ENCODE results near the gene PGM1. TPM values are rescaled to one million over a fixed set of nuclear protein-coding genes. Genes with fewer than 3 reads are reported as not detected.

The PGM1 gene
- total RNA-seq, 1 donor from 2014 or later = 30.8 TPM

DNA sequence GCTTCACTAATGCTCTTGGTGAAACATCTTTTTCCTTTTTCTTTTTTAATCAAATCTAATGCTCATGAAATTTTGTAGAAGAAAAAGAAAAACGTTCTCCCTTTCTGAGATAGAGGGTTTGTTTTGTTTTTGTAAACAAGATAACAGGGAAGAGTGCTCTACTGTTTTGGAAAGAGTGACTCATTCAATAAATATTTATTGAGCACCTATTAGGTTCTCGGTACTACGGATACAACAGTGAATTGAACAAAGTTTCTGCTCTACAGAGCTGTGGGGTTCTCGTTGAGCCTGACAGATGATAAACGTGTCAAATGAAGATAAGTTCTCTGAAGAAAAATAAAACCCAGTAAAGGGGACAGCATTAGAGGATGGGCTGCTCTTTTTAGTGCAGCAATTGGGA is 7.0 kb downstream of the PGM1 start:
- DNase-seq (ENCODE audit: extremely low read depth, low read depth, low spot score) = no peak

DNA sequence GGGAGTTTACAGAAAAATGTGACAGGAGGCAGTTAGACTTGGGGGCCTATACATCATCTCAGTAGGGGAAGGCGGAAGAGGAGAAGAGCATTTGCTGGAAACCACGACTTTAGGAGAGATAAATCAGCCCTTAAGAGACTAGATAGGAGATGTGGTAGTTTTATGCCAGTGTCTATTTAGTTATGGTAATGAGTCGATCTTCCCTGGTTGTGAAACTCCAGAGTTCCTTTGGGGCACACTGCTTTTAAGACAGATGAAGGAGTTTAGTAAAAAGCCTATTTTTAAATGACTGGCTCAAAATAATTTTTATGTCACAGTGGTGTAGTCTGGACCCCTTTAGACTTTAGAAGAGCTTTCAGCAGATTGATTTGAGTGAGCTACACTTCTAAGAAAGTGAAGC is 7.8 kb downstream of the PGM1 start:
- DNase-seq (ENCODE audit: extremely low read depth, low read depth, low spot score) = no peak

GRCh38 chr1:63601463-63601862 is 8.3 kb downstream of the PGM1 start:
- no peak for DNase-seq (ENCODE audit: extremely low read depth, low read depth, low spot score)

DNA sequence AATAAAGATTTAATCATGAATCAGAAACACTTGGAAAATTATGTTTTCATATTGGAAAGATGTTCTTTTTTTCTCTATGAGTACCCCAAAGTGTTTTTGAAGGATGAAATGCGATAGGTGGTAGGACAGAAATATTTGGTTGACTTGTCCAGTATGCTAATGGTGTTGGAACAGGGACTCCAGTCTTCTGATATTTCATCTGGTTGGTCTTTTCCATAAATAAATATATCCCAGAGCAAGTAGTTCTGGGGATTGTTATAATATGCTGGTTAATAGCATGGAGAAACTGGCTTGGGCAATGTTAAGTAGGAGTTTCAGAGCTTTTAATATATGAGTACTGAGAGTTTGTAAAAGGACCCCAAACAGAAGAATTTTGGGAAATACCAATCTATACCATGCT is 8.7 kb downstream of the PGM1 start:
- DNase-seq (ENCODE audit: extremely low read depth, low read depth, low spot score) = no peak

GRCh38 chr1:63602629-63603028 is 9.4 kb downstream of the PGM1 start:
- DNase-seq (ENCODE audit: extremely low read depth, low read depth, low spot score) = no peak

GRCh38 chr1:63603810-63604209 is 10.6 kb downstream of the PGM1 start:
- no peak for DNase-seq (ENCODE audit: extremely low read depth, low read depth, low spot score)

GRCh38 chr1:63607322-63607721 is 14.1 kb downstream of the PGM1 start:
- DNase-seq (ENCODE audit: extremely low read depth, low read depth, low spot score) = no peak

DNA sequence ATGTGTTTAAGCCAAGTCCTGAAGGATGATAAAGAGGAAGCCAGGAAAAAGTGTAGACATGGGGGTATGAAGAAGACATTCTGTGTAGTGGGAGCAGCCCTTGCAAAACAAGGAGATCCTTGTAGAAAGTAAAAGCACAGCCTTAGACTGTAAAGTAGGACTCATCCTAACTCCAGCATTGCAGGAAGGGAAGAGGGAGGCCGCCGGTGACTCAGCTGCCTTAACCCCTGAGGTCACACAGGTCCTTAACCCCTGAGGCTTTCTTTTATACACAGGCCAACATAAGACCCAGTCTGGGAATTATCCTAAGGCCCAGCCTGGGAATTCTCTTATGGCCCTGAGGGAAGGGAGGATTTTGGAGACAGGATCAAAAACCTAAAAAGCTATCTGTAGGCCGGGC is 18.0 kb downstream of the PGM1 start:
- no peak for DNase-seq (ENCODE audit: extremely low read depth, low read depth, low spot score)

GRCh38 chr1:63612564-63612963 is 19.4 kb downstream of the PGM1 start:
- DNase-seq (ENCODE audit: extremely low read depth, low read depth, low spot score) = no peak

DNA sequence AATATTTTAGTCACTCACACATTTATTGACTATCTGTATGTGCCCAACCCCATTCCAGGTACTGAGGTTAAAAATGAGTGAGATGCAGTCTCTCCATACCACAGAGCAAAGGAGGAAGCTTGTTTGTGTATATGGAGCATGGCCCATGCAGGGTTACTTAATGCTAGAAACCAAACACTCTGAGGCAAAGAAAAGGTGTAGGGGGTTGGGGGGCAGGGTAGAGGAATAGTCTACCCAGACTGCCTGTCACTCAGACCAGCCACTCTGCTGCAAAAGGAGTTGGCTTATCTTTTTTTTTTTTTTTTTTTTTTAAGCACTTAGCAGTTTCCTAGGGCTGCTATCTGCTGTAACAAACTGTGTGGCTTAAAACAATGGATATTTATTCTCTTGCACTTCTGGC is 19.8 kb downstream of the PGM1 start:
- no peak for DNase-seq (ENCODE audit: extremely low read depth, low read depth, low spot score)

DNA sequence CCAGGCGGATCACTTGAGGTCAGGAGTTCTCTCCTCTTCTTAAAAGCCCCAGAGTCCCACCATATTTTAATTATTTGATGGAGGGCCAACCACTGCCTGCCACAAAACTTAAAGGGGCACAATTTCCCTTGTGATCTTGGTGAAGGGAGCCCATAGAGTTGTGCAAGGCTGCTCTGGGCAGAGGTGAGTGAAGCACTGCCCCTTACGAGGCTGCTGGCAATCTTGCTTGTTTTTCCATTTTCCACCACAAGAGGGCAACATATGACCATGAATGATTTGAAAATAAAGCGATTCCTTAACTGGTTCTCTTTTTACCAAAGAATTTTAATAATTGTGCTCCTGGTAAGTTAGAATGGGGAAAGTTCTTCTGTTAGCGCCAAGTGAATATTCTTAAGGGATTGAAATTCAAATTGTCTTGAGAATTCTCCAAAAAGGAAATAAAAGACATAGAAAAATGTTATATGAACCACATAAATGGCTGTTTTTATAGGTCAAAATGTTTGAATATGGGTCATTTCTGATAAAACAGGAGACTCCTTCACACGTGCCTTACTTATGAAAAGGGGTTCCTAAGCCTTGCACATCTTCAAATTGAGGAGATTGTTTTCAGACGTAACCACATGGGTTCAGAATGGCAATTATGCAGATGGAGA is 22.7 kb downstream of the PGM1 start:
- peak; percentile 58 for DNase-seq (ENCODE audit: extremely low read depth, low read depth, low spot score)

- no peak for DNase-seq (ENCODE audit: extremely low read depth, low read depth, low spot score)
Measured at GRCh38 chr1:63617450-63617849, 24.2 kb downstream of the PGM1 start.

DNA sequence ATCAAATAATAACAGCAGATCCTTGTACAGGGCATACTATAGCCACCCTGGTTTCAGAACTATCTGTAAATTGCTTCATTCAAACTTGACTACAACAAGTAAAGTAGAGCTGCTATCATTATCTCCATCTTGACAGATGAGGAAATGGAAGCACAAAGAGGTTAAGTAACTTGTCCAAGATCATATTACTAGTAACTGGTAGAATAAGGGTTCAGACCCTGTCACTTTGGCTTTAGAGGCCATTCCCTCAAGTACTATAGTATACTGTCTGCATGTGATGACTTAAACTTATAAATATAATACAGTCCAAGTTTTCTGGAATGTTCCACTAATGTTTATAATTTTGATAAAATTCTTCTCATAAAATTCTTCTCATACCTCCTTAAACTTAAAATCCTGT is 24.8 kb downstream of the PGM1 start:
- no peak for DNase-seq (ENCODE audit: extremely low read depth, low read depth, low spot score)

DNA sequence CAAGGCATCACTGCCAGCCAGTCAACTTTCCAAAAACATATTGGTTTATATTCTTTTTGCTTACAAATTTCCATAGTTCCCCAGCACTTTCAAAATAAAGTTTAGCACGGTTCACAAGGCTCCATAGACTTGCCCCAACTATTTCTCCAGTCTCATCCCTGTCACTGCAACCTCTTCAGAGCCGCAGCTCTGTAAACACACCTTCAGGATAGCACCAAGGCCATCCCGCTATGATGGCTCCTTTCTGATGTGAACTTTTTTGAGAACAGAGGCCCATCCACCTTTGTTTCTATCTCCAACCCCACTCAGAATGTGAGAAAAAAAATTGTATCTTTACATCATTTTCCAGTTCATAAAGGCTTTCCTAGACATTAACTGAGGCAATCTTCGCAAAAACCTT is 26.3 kb downstream of the PGM1 start:
- DNase-seq (ENCODE audit: extremely low read depth, low read depth, low spot score) = no peak

DNA sequence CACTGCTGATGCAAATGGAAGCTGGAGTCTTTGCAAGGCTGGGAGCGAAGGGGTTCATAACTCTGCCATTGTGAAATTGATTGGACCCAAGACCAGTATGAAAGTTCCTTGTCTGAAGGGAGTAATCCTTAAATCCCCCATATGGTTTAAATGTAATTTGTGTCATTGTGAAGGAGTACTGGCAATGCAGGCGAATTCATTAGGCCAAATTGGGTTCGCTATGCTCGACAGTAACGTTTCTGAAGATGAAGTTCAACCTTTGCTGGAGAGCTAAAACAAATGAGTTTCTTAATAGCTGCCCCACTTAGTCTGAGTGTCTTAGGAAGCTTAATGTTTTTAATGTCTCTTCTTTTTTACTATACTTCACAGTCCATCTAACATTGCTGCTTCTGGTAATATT is 27.5 kb downstream of the PGM1 start:
- DNase-seq (ENCODE audit: extremely low read depth, low read depth, low spot score) = no peak

DNA sequence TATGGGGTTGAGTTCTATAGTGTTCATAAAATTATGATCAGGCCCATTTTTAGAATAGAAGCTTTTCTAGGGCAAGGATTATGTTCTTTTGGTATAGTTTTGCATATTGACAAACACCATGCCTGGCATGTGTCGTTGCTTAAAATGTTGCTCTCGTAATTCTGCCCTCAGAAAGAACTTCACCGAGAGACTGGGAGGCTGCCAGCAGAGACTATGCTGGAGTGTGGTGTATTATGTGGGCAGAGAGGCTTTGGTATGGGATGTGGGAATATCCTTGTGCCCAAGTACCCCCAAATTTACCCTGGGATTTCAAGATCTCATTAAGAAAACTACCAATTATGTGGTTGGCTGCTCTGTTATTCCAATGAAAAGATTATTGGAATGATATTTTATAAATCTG is 27.9 kb downstream of the PGM1 start:
- DNase-seq (ENCODE audit: extremely low read depth, low read depth, low spot score) = no peak

DNA sequence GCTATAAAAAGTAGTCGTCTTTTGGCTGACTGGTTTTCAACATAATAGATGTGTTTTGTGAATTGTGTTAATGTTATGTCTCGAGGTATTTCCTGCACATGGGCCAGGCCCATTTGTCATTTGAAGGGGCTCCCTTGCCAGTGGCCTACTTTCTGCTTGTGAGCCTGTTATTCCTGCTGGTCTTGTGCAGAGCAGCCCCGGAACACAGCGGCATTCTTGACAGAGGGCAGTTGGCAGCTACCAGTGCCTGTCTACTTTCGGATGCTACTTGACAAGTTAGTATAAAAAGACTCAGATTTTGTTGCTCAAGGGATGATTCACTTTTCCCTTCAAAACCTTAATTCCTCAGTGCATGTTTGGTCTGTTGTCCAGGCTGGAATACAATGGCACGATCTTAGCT is 28.5 kb downstream of the PGM1 start:
- DNase-seq (ENCODE audit: extremely low read depth, low read depth, low spot score) = no peak

GRCh38 chr1:63622849-63623566 is 29.8 kb downstream of the PGM1 start:
- DNase-seq (ENCODE audit: extremely low read depth, low read depth, low spot score) = no peak

DNA sequence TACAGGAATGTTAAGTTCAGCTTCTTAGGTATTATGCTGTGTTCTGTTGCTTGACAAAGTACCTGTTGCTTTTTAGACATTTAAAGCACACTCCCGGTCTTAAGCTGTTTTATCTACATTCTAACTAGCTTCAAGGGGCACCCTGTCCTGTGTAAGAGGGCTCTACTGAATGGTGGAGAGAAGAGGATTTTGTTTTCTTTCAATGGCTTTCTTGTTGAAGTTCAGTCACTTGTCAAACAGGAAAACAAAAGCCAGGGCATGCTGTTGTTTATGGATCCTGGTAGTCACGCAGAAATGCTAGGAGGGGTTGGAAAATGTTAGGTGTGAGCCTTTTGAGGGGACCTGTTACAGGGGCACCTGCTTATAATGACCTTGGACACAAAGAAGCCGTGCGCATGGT is 30.7 kb downstream of the PGM1 start:
- DNase-seq (ENCODE audit: extremely low read depth, low read depth, low spot score) = no peak

GRCh38 chr1:63624911-63625310 is 31.7 kb downstream of the PGM1 start:
- DNase-seq (ENCODE audit: extremely low read depth, low read depth, low spot score) = no peak

DNA sequence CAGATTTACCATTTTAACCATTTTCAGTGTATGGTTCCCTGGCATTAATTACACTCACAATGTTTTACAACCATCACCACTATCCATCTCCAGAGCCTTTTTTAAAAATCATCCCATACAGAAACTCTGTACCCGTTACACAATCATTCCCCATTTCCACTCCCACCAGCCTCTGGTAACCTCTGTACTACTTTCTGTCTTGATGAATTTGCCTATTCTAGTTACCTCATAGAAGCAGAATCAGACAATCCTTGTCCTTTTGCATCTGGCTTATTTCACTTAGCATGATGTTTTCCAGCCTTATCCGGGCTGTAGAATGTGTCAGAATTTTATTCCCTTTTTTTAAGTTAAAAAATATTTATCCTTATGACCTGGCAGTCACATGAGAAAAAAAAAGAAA is 33.0 kb downstream of the PGM1 start:
- no peak for DNase-seq (ENCODE audit: extremely low read depth, low read depth, low spot score)

GRCh38 chr1:63628607-63629006 is 35.4 kb downstream of the PGM1 start:
- no peak for DNase-seq (ENCODE audit: extremely low read depth, low read depth, low spot score)

GRCh38 chr1:63630238-63630637 is 37.0 kb downstream of the PGM1 start:
- DNase-seq (ENCODE audit: extremely low read depth, low read depth, low spot score) = no peak

Measured in glomerular endothelial cell (primary cell).